HepG2 (cell line): ENCODE results near the gene MTARC1.

ENCODE experiments used
- CENPX ChIP-seq: sonication (generic); formaldehyde crosslinking; IDR thresholded peaks from 2 replicates; pipeline ENCODE4 v1.9.0; 2021; ENCODE audit warnings: mild to moderate bottlenecking, missing genetic modification reagents, moderate library complexity
- NR2C2 ChIP-seq: sonication (generic); formaldehyde crosslinking; IDR thresholded peaks from 2 replicates; pipeline ENCODE4 v1.4.0; 2020; ENCODE audit warnings: missing genetic modification reagents, mild to moderate bottlenecking, moderate library complexity, borderline replicate concordance
- RAD51 ChIP-seq: fragments of 450-650 bp; IDR thresholded peaks from 2 replicates; pipeline ENCODE4 v1.6.1; 2016; ENCODE audit warnings: borderline replicate concordance
- RFXAP ChIP-seq: sonication (generic); formaldehyde crosslinking; IDR thresholded peaks from 2 replicates; pipeline ENCODE4 v1.4.0; 2020; ENCODE audit warnings: missing genetic modification reagents, borderline replicate concordance
- ZSCAN20 ChIP-seq: sonication (generic); formaldehyde crosslinking; IDR thresholded peaks from 2 replicates; pipeline ENCODE4 v1.4.0; 2020; ENCODE audit warnings: missing genetic modification reagents, mild to moderate bottlenecking, borderline replicate concordance
- TF ChIP-seq, protein P1 (sequence below): sonication (generic); formaldehyde crosslinking; IDR thresholded peaks from 2 replicates; pipeline ENCODE4 v1.5.0; 2020; ENCODE audit warnings: mild to moderate bottlenecking, missing genetic modification reagents, moderate library complexity

DNA sequence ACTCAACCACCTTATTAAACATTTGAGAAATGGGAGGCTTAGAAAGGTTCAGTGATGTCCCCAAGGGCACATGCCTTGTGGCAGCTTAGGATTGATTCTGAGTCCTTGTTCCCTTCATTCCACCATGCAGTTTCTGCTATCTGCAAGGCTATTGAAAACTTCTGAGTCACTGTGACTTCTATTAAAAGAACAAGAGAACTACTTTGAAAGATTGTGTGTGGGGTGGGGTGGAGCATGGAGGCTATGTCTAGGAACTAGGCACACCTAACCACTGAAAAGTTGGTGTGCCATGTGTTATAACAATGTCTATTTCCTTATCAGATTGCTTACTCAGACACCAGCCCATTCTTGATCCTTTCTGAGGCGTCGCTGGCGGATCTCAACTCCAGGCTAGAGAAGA is 10.8 kb downstream of the MTARC1 start:
- no peak for TF ChIP-seq NR2C2 (CRISPR knock-in tag)
- TF ChIP-seq RAD51, result no peak
- no peak for TF ChIP-seq RFXAP
- no peak for TF ChIP-seq CENPX (CRISPR knock-in tag)
- TF ChIP-seq ZSCAN20 (CRISPR knock-in tag), result no peak
- TF ChIP-seq, protein P1, sequence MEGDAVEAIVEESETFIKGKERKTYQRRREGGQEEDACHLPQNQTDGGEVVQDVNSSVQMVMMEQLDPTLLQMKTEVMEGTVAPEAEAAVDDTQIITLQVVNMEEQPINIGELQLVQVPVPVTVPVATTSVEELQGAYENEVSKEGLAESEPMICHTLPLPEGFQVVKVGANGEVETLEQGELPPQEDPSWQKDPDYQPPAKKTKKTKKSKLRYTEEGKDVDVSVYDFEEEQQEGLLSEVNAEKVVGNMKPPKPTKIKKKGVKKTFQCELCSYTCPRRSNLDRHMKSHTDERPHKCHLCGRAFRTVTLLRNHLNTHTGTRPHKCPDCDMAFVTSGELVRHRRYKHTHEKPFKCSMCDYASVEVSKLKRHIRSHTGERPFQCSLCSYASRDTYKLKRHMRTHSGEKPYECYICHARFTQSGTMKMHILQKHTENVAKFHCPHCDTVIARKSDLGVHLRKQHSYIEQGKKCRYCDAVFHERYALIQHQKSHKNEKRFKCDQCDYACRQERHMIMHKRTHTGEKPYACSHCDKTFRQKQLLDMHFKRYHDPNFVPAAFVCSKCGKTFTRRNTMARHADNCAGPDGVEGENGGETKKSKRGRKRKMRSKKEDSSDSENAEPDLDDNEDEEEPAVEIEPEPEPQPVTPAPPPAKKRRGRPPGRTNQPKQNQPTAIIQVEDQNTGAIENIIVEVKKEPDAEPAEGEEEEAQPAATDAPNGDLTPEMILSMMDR (CRISPR knock-in tag), result no peak
